GM19395 (cell line): Measurements from ENCODE around the gene SPACA7.

ENCODE experiments used
- ATAC-seq: cut with Tn5 transposase; IDR thresholded peaks from one replicate; pipeline ENCODE4 v1.9.1; 2021; ENCODE audit warnings: mild to moderate bottlenecking, moderate library complexity; ENCODE audit not compliant: unreplicated experiment

SPACA7 gene

DNA sequence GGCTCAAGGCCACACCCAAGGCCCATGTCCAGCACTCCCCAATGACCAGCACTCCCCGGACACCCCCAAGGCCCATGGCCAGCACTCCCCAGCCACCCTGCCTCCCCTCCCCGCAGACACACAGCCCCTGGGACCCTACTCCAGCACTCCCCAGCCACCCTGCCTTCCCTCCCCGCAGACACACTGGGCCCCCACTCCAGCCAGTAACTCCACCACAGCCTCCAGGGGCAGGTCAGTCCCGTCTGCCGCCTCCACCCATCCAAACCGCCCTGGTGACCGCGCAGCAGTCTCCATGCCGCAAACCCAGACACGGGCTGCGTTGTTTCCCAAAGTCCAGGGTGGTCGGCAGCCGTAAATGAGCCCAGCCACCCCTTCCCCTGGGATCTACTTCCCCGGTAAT, 70.7 kb downstream of the SPACA7 start:
- no peak for ATAC-seq

DNA sequence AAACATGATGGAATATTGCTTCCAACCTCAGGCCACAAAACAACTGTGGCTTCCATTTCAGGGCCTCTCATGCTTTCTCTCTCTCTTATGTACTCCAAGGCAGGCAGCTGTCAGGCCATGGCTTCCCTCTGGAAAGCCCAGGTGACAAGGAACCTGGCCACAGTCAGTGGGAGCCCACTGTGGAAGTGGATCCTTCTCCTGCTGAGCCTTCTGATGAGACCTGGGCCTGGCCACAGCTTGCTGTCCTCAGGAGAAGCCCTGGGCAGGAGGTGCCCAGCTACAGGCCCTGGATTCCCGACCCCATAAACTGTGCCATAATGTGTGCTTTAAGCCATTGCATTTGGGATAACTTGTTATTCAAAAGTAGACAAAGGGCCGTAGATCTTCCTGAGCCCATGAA, 71.2 kb downstream of the SPACA7 start:
- ATAC-seq = no peak

DNA sequence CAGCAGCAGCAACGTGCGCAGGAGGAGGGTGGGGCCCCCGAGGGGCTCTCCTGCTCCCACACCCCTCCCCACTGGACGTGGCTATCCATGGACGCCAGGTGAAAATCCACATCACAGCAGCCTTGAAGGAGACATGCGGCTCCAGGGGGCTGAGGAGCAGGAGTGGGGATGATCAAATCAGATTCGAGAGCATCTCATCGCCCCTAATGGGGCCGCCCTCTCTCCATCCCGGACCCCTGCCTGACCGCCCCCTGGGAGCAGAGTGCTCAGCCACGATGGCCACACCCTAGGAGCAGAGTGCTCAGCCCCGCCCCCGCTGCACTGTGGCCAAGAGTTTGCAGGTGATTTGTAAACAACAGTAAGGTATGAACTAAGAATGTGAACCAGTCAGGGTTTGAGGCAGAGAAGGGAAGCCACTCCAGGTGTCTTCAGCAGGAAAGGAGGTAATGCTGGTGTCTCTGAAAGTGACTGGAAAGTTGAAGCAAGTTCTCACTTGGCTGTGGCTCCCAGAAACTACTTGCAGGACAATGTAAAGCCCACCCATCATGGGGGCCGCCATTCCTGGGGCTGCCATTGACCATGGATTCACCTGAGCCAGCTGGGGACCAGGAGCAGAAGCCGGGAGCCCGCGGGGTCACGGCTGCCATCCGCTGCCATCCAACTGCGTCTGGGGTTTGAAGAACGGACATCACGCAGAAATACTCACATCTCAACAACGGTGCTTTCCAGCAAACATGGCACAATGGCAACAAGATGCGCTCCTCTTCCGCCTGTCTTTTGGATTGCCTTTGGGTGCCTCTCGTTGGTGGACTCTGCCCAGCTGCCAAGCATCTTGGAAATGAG, 71.8 kb downstream of the SPACA7 start:
- no peak for ATAC-seq

DNA sequence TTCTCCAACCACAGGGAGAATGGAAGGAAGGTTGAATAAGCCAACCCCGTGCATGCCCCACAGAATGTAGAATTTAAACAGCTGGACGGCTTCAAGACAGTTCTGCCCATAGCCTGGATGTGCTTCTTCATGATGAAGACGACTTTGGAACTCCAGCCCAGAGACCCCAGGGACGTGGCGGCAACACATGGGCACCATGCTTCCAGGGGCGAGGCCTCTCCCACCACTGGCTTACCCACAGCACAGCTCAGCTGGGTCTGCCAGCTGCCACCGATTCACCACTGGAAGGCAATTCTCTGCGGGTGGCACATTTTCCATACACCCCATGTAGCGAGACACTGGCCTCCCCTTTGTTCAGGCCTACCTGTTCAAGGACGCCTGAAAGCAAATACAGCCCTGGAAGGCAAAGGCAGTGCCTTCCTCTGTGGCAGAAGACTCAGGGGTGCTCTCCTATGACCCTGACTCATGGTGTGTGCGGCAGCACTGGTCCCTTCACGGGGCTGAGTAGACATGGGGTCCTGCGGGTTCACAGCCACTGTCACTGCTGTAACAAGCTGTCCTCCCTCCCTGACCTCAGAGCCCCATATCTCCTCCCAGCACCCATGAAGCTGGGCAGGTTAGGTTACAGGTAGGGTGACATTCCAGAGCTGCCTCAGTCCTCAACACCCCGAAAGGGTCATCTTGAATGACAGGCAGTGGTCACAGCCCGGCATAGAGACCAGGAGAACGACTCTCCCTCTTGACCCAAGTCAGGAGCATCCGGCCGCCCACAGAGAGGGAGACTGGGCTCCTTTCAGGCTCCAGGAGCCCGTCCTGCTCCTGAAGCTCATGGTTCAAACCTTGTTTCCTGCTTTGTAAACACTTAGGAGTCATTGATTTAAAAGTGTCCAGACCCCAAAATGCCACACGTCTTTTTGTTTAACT, 72.7 kb downstream of the SPACA7 start:
- no peak for ATAC-seq

DNA sequence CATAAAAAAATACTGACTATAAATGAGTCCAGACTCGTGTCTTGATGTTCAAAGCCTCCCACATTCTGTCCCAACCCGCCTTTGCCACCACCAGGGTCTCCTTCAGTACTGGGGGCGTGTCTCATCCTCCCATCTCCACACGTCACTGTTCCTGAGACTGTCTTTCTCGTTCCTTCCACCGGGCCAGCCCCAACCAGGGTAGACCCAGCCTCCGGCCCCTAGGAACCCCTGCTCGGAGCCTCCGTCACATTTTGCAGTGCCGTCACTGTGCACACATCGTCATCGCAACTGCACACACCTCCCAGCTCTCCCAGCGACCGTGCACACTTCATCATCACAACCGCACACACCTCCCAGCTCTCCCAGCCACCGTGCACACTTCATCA, 73.4 kb downstream of the SPACA7 start:
- ATAC-seq = no peak

DNA sequence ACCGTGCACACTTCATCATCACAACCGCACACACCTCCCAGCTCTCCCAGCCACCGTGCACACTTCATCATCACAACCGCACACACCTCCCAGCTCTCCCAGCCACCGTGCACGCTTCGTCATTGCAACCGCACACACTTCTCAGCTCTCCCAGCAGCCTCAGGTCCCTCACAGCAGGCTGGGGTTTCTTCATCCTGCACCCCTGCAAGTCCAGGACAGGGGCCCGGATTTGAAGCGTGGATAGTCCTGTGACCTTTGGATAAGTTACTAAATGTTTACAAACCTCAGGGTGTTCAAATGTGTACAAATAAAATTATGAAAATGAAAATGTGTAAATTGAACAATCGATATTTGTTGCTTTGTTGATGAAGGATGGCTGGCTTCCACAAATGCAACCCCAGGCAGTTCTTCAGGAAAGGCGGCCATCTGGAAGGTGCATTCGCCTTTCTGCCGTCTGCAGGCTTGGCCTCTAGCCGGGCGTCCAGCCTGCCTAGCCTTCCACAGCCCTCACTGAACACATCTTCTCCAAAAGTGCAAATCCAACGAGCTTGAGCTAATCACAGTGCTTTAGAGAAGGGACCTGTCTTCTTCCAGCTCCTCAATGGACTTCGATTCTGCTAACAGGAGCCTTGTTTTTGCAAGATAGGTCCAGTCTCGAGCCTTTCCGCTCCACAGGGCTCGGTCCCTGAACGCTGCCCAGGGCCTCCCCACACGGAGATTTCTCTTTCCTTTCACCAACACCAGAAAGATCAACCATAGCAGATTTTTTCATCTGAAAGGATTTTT, 74.2 kb downstream of the SPACA7 start:
- ATAC-seq = no peak

DNA sequence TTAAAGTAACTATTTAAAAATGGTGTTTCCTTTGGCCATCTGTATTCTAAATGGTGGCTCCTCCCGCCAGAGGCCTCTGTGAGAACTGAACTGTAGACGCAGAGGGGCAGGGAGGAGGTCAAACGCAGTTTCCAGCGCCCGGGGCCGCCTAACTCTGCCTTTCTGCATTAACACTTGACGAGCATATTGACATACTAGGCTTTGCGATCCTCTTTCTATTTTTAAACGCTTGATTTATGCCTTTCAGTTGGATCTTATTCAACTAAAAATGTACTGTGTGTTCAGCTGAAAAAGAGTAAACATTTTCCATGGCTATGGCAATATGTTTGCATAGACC, 74.7 kb downstream of the SPACA7 start:
- ATAC-seq = no peak

DNA sequence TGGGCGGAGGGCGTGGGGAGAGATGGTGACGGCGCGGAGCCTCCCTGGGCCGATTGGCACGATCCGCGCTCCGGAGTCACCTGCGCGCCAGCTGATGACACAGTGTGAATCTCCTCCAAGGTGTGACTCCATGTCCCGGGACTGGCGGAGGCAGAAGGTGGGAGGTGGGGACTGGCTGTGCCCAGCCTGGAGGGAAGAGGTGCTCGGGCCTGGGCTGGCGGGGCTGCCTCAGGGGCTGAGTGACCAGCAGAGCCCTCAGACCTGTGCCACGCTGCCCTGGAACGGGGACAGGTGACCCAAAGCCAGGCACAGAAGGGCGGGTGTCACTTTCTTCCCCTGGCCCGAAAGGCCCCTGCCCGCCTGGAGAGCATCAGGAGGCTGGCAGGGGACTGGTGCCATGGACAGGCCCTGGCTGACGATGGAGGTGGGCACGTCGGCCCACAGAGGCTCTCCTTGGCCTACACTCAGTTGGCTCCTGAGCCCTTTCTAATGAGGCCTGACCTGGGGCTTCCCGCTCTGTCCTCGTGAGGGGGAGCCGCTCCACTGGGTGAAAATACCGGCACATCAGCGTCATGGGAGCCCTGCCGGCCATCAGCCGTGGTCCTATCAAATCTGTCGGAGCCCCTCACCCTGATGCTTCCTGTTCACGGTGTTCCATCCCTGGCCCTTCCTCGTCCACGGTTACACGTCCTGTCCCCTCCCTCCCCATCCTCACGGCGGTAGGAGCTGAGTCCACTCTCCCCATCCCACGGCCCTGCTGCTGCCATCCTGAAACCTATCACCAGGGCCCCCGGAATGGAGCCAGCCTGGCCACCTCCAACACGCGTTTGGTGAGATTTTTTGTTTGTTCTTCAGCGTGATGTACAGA, 75.6 kb downstream of the SPACA7 start:
- ATAC-seq = no peak

DNA sequence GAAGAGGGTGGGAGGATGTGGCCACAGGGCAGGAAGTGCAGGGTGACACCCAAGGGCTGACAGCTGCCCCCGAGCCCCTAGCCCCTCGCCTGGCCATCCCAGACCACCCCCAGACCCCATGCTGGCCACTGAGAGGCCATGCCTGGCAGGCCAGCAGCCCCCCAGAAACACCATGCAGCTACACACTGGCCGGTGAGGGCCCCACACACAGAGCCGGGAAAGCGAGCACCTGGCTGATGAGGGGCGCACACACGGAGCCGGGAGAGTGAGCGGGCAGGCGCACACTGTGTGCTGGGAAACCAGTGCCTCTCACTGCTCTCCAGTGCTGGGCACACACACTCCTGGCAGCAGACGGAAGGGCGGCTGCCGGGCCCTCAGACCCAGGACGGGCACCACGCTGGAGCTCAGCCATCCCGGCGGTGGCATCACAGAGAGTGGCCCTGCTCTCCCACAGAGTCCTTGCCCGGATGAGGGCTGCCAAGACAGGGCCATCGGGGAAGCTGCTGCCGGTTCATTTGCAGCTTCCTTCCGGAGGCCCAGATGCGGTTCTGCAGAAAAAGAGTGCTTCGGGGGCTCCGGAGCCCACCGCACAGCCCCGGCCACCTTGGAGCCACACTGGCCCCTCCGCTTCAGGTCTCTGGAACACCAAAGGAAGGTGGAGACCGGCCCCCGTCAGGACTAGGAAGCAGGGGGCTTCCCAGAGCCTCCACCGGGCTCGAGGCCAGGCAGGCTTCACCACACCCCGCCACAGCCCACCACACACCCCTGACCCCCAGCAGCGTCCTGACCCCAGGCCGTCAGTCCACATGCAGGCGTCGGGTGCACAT, 76.4 kb downstream of the SPACA7 start:
- ATAC-seq = no peak

DNA sequence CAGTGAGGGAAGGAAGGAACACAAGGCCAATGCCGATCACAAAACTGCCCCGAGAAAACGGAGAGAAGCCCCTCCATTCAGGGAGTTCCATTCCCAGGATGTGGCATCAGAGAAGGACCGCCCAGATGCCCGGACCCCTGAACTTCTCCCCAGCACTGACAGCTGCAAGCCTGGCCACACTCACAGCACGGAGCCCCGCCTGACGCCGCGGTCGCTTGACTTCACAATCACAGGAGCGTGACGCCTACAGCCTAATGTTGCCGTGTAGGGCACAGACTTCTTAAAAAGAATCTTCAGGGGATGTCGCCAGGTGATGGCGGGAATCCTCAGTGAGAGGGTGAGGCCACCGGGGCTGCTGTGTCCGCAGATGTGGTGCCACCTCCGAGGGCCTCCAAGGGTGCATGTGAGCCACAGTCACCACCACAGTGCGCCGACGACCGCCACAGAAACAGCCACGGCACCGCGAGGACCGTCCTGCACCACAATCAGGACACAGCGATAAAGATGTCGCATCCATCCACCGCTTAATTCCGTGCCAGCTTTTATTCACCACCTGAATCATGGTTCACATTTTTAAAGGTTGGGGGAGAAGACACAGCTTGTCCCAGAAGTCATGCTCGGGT, 77.2 kb downstream of the SPACA7 start:
- no peak for ATAC-seq

DNA sequence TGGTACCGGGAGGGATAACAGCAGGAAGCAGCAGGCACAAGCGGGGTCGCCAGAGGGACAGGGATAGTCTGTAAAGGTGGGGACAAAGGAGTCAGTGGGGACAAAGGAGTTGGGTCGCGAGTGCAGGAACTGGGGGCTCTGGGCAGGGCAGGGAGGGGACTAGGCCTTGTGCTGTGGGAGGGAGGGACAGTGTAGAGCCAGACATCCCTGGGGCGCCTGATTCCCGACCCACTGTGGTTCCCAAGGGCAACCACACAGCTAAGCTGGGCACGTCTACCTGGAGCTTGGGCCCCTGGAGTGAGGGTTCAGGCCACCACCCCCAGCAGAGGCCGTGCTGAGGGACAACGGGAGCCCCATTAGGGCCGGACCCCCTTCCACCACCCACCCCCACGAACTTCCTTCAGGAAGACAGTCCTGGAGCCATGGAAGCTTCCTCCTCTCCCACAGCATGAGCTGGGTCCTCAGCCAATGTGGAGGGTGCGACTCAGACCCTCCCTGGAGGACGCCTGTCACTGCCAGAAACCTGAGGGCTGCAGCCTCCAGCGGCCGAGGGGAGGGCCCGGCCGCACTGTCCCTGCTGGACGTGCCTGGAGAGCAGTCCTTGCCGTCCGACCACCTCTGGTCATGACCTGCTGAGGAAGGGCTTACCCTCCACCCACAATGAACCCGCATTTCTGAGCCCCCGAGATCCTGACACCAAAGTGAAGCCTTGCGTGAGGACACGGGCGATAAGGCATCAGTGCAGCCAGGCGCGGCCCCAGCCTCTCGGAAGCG, 77.9 kb downstream of the SPACA7 start:
- no peak for ATAC-seq

DNA sequence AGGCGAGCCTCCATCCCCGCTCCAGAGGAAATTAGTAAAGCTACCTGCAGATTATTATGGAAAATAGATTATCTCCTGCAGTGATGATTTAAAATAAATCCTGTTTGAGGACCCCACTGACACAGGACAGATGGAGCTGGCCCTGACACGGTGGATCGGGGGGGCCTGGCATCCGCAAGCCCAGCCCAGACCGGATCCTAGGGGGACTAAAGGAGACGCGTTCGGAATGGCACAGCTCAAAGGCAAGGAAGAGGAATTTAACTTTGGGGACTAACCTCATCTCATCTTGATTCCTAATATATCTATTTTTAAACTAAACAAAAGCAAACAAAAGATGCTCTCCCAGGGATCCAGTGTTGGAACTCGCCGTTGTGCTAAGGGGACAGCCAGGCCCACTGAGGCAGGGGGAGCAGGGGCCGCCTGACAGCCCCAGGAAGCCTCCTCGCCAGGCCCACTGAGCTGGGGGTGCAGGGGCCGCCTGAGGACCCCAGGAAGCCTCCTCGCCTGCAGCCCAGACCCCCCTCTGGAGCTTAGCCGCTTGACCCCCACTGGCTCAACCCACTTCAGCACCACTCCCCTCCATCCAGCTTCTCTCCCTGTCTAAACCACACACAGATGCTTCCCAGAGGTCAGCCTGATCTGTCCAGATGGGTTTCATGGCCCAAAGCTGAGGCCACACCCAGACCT, 78.6 kb downstream of the SPACA7 start:
- no peak for ATAC-seq

DNA sequence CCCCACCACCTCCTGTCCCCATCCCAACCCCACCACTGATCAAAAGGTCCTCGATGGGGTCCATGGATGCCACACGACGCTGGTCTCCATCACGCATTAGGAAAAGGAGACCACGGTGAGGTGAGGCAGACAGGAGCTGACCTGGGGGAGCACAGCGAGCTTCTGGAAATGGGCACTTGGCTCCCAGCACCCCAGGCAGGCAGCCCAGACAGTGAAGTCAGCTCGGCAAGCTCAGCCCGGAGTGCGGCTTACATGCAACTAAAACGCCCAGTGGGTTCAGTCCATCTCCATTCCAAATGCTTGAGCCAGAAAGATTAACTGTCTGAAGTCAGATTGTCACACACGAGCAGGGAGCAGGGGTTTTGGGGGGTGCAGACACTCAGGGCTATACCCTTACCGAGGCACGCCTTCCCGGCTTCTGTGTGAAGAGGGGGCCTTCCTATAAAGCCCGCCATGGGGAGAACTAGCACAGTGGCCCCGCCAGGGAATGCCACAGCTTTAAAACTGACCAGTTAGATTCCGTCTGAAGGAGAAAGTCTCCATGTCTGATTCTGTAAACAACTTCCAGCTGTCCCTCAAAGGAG, 79.4 kb downstream of the SPACA7 start:
- ATAC-seq = no peak

DNA sequence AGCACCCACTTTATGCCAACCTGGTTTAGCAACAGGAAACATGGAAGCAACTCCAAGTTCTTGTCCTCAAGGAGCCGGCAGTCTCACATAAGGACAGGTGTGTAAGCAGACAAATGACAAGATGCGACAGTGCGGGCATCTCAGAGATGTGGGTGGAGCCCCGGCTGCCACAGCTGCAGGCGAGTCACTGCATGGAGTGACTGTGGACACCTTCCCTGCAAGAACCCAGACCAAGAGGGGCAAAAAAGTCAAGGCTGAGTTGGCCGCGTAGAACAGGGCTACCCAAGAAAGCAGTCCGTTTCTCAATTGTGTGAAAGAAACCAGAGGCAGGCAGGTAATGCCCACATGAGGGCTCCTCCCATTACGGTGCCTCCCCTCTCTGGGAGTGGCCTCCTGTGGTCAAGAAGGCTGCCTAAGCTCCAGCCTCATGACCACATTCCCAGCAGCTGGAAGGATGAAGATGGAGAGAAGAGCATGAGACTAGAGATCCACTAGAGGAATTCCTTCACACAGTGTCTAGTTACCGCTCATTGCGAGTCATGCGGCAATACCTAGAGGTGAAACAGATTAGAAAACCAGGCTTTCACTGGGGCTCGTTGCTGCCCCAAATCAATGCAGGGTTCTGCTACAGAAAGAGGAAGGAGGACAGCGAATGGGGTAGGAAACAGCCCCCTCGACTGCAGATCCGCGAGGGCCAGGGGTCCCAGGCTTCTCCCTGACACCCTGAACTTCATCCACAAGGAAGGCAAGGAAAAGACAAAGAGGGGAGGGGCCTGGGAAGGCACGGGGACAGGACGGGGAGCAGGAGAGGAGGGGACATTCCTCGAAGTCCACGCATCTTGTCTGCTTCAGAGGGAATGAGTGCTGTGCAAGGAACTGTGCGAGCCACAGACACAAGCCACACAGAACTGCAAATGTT, 80.2 kb downstream of the SPACA7 start:
- ATAC-seq = no peak

DNA sequence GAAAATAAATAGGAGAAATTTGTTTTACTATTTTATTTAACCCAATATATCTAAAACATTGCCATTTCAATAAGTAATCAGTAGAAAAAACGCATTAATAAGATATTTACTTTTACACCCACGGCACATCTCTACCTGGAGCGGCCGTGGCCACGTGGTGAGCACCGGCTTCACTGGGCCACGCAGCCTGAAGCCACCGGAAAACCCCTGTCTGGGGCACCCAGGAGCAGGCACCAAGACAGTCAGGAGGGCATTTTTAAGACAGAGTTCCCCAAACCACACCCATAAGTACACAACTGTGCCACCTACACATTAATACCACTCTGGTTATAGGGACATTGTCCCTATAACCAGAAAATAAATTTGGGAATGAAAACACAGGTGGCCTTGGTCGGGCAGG, 80.9 kb downstream of the SPACA7 start:
- no peak for ATAC-seq

DNA sequence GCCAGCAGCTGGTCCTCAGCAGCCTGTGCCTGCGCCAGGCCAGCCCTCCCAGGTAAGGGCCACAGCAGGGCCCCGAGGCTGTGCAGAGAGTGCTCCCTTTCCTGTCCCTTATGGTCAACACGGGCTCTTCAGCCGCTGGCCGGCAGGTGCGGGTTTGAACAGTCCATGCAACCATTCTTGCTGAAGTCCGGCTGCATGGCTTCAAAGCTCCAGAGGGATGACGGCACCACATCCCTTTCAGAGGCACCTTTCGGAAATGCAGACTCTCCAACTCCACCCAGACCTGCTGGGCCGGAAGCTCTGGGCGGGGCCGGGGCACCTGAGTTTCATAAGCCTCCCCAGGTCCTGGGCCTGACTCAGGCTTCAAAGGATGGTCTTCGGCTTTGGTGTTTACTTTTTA, 81.3 kb downstream of the SPACA7 start:
- no peak for ATAC-seq
